ENCODE results near the gene RIC3. TPM values are rescaled to one million over a fixed set of nuclear protein-coding genes. Genes with fewer than 3 reads are reported as not detected.

Gene RIC3
- total and polyA plus RNA-seq, 12 donors = 4.7 to 17.0 (median 12.5) TPM

DNA sequence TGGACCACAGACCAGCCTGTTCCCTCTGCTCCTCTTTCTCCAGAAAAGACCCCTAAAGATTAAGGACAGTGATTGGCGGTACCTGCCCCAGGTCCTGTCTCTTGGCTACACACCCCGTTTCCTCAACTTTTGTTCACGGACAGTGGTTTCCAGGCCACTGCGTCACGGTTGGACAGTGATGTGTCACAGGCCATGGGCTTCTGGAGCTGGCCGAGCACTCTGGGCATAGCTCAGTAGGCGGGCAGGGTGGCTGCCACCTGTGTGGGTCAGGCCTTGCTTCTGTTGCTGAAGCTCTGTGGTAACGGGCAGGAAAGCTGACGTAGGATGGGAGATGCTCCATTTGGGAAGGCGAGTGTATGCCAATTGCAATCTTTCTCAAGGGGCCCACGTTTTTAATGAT, 74.2 kb downstream of the RIC3 start:
- no peak overlapping the region for H3K27ac ChIP-seq
- 91 to 93% methylated on average over 11 of the region's 11 CpGs for WGBS, 2 donors
- H3K4me1 ChIP-seq = peaks cover 0 to 17% (median 6%) of the 10 kb centered on the region in 9 donors
- ATAC-seq (no peak), DNase-seq (no peak)
- H3K4me3 ChIP-seq = no peak overlapping the region
- no peaks in the 10 kb centered on the region for H3K9me3 ChIP-seq
- intact Hi-C loops (cut with DNase I) = loop anchor here in 8 of 10 donors (5.0 to 10.0 kb wide), 6 partner anchors 57 to 202 kb away; no protein-coding TSS in a partner anchor
- TF ChIP-seq, protein P1, sequence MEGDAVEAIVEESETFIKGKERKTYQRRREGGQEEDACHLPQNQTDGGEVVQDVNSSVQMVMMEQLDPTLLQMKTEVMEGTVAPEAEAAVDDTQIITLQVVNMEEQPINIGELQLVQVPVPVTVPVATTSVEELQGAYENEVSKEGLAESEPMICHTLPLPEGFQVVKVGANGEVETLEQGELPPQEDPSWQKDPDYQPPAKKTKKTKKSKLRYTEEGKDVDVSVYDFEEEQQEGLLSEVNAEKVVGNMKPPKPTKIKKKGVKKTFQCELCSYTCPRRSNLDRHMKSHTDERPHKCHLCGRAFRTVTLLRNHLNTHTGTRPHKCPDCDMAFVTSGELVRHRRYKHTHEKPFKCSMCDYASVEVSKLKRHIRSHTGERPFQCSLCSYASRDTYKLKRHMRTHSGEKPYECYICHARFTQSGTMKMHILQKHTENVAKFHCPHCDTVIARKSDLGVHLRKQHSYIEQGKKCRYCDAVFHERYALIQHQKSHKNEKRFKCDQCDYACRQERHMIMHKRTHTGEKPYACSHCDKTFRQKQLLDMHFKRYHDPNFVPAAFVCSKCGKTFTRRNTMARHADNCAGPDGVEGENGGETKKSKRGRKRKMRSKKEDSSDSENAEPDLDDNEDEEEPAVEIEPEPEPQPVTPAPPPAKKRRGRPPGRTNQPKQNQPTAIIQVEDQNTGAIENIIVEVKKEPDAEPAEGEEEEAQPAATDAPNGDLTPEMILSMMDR (IDR thresholded peaks at IDR 0.05) = no peak
- peaks cover 0 to 50% (median 4%) of the 10 kb centered on the region in 9 donors for H3K36me3 ChIP-seq
- no peaks in the 10 kb centered on the region for H3K27me3 ChIP-seq

DNA sequence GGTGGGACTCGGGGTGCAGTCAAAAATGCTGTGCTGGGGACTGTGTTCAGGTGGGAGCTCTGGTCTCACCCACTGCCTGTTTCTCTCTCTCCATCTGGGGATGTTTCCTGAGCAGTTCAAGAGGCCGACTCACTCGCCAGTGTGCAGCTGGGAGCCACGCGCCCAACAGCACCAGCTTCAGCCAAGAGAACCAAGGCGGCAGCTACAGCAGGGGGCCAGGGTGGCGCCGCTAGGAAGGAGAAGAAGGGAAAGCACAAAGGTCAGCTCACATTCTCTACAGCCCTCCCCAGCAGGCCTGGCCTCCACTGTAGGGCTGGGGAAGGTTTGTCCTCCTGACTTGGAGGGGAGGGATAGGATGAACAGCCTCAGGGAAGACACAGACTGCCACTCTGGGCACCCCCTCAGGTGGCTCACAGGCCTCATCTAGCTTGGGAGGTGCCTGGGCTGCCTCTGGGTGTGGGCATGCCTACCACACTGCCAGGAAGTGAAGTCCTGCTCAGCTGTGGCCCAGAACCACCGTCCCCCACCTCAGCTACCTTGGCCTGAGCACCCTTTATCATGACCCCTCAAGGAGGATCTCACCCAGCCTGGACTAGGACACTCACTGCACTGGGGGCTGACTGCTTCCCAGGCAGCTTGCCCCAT, 74.8 kb downstream of the RIC3 start:
- peaks cover 0 to 48% (median 4%) of the 10 kb centered on the region in 9 donors for H3K36me3 ChIP-seq

DNA sequence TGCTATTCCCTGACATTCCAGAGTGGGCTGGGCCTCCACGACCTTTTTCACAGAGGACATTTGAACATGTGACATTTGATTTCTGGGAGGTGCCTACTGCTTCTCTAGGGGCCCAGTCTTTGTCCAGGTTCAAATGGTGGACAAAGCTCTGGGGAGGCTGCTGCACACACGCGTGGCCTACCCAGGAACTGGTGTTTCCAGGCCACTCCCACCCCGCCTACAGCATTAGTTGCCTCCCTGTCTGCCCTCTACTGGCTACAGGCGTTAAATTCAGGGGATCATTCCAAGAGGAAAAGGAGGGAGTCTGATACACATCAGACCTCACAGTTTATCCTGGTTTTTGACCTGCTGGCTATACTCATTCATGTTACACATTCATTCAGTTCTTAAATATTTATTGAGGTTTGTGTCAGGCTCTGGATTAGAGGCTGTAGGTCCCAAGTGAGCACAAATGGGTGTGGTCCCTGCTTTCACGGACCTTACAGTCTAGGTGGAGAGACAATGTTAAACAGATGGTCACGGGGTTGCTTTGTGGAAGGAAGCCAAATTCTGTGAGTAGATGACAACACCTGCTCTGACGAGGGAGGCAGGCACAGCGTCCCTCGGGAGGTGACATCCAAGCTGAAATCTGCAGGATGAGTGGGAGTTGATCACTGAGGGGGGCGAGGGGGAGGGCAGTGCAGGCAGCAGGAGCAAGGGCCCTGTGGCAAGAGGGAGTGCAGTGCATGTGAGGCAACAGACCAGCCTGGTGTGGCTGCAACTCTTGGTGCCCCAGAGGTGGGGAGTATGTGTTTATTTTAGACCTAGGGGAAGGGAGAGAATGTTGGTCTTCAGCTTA, 76.0 kb downstream of the RIC3 start:
- H3K4me3 ChIP-seq = no peak overlapping the region
- H3K9me3 ChIP-seq = no peaks in the 10 kb centered on the region
- no peak overlapping the region for H3K27ac ChIP-seq
- peak; percentile 43 to 78 (median 65) for ATAC-seq
- DNase-seq = peak; percentile 52 to 77
- no peaks in the 10 kb centered on the region for H3K27me3 ChIP-seq
- TF ChIP-seq, protein P1 (IDR thresholded peaks at IDR 0.05) = peak; percentile 40 to 78 (median 65)
- H3K36me3 ChIP-seq = peaks cover 0 to 37% (median 4%) of the 10 kb centered on the region in 9 donors
- 39 to 41% methylated on average over 11 of the region's 11 CpGs for WGBS, 2 donors
- intact Hi-C loops (cut with DNase I) = loop anchor here in 8 of 10 donors (1.0 to 10.0 kb wide), 7 partner anchors 56 to 198 kb away; no protein-coding TSS in a partner anchor
- peaks cover 0 to 17% (median 6%) of the 10 kb centered on the region in 9 donors for H3K4me1 ChIP-seq

More for the DNA sequence above, 74.8 kb downstream of the RIC3 start:
- H3K4me1 ChIP-seq = peaks cover 0 to 17% (median 6%) of the 10 kb centered on the region in 9 donors
- no peak overlapping the region for H3K4me3 ChIP-seq
- DNase-seq (no peak), ATAC-seq (no peak)
- TF ChIP-seq, protein P1 (IDR thresholded peaks at IDR 0.05) = no peak
- 90 to 94% methylated on average over 9 of the region's 9 CpGs for WGBS, 2 donors
- H3K9me3 ChIP-seq = no peaks in the 10 kb centered on the region
- intact Hi-C loops (cut with DNase I) = loop anchor here in 8 of 10 donors (2.0 to 10.0 kb wide), 6 partner anchors 57 to 199 kb away; no protein-coding TSS in a partner anchor
- no peaks in the 10 kb centered on the region for H3K27me3 ChIP-seq
- H3K27ac ChIP-seq = no peak overlapping the region

DNA sequence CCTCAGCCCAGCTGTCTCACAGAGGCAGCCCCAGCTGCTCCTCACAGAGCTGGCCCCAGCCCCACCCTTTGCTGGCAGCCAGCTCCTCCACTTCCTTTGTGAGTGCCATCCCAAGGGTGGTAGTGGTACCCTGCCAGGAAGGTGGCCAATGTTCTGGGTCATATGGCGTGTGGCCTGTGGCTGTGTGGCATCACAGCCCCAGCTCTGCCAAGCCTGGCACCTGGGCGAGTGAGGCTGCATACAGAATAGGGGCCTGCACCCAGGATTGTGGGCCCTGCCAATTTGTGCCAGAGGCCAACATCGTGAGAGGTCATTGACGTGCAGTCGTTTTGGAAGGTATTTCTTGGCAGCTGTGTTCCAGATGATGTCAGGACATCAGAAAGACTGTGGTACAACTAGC, 77.1 kb downstream of the RIC3 start:
- Histone ChIP-seq H3K9me3 (no peaks in the 10 kb centered on the region), H3K36me3 (peaks cover 0 to 26% (median 0%) of the 10 kb centered on the region in 9 donors), H3K27ac (peak overlapping the region in 1 of 10 donors; percentile 32), H3K27me3 (no peaks in the 10 kb centered on the region), H3K4me1 (peaks cover 0 to 24% (median 13%) of the 10 kb centered on the region in 9 donors), H3K4me3 (no peak overlapping the region)
- ATAC-seq (peak in 4 of 8 donors; percentile 10 to 44 (median 16)), DNase-seq (no peak)
- WGBS, 2 donors = 56 to 58% methylated on average over 5 of the region's 5 CpGs
- intact Hi-C loops (cut with DNase I) = loop anchor here in 8 of 10 donors (1.0 to 10.0 kb wide), 8 partner anchors 54 to 197 kb away; no protein-coding TSS in a partner anchor
- TF ChIP-seq, protein P1 (IDR thresholded peaks at IDR 0.05) = no peak
